H1 (cell line): ENCODE data around the gene TMEM131L. TPM values are rescaled to one million over a fixed set of nuclear protein-coding genes. Genes with fewer than 3 reads are reported as not detected.

Experiments
- CHD7 ChIP-seq: fragments of 300-600 bp; sonication (generic); IDR thresholded peaks from 2 replicates; pipeline ENCODE4 v1.7.1; 2012; ENCODE audit warnings: low read length, moderate library complexity, mild to moderate bottlenecking, inconsistent platforms; ENCODE audit not compliant: insufficient replicate concordance
- polyA plus RNA-seq, 7 experiments: library from polyadenylated mRNA; depleted of rRNA in 3 of 7; stranded (reverse) in 5 of 7; unstranded in 2 of 7; fragments of >200 nt in 5 of 7; fragments of 200-250 nt in 2 of 7; gene quantifications; 1 replicate in 5 of 7; 2 replicates in 1 of 7; 4 replicates in 1 of 7; pipeline versions ENCODE4 v1.2.1 to v1.2.3, GENCODE V29; 2011 to 2013; ENCODE audit warnings: missing spikeins in 2 of 7, mixed read lengths in 2 of 7
- total RNA-seq: library from RNA; stranded (reverse); fragmentation: NEBNext Ultra II Directional; extraction: Animal tissue kit (Norgen Biotek cat#: 25700); gene quantifications from 2 replicates; pipeline ENCODE4 v1.2.1, GENCODE V29; 2021

The TMEM131L gene
- total and polyA plus RNA-seq, 2 of the 8 experiments (the other 6 are each of a cell fraction or from before 2014, with no cell fraction given), result 14.3 to 26.1 TPM

- no peak for TF ChIP-seq CHD7
These were observed 137.1 kb downstream of the TMEM131L start (continued) for GRCh38 chr4:153603258-153603657.
